ENCODE results near the gene FAAP100. TPM values are rescaled to one million over a fixed set of nuclear protein-coding genes. Genes with fewer than 3 reads are reported as not detected.

FAAP100 gene
- total and polyA plus RNA-seq, 2 experiments from 2014 or later, result 25.2 to 44.9 TPM

GRCh38 chr17:81582341-81582740 lies 30.2 kb upstream of the FAAP100 start:
- Histone ChIP-seq H3K9me3 (ENCODE audit: low read depth) (no peaks in the 10 kb centered on the region), H2AFZ (no peak overlapping the region), H3K79me2 (ENCODE audit: insufficient read depth) (peaks cover 51% of the 10 kb centered on the region), H3K4me3 (no peak overlapping the region), H3F3A (ENCODE audit: insufficient read depth) (peaks cover 40% of the 10 kb centered on the region), H3K27me3 (replicated peaks; ENCODE audit: insufficient read depth) (no peaks in the 10 kb centered on the region), H3K9me2 (ENCODE audit: insufficient read depth) (no peaks in the 10 kb centered on the region), H3K36me3 (ENCODE audit: low read depth) (peaks cover 40% of the 10 kb centered on the region), H4K20me1 (ENCODE audit: insufficient read depth) (no peaks in the 10 kb centered on the region), H3K27ac (peak overlapping the region; percentile 77), H3K4me2 (ENCODE audit: unreplicated experiment) (peak overlapping the region; percentile 10), H3K4me1 (ENCODE audit: insufficient read depth) (peaks cover 44% of the 10 kb centered on the region), H3K9ac (peak overlapping the region; percentile 23; the same call in 1 of the 2 replicates)
- no peak for TF ChIP-seq EZH2phosphoT487 (IDR thresholded peaks at IDR 0.05; ENCODE audit: insufficient read depth, low read depth)
- 26 to 29% methylated on average over 5 of the region's 5 CpGs for WGBS, 2 experiments (ENCODE audit: low coverage in 1 of 2, low lambda C conversion rate in 2 of 2, missing lambda C conversion rate in 2 of 2)
- in situ Hi-C loops (cut with MboI), result no loop called here
- peak; percentile 88 for DNase-seq

GRCh38 chr17:81581758-81582157 lies 29.6 kb upstream of the FAAP100 start:
- Histone ChIP-seq H3K9me2 (ENCODE audit: insufficient read depth) (no peaks in the 10 kb centered on the region), H3K4me3 (no peak overlapping the region), H3K4me2 (ENCODE audit: unreplicated experiment) (no peak overlapping the region), H3K36me3 (ENCODE audit: low read depth) (peaks cover 34% of the 10 kb centered on the region), H3F3A (ENCODE audit: insufficient read depth) (peaks cover 46% of the 10 kb centered on the region), H3K27ac (peak overlapping the region; percentile 77), H3K79me2 (ENCODE audit: insufficient read depth) (peaks cover 46% of the 10 kb centered on the region), H4K20me1 (ENCODE audit: insufficient read depth) (no peaks in the 10 kb centered on the region), H3K9ac (no peak overlapping the region), H2AFZ (no peak overlapping the region), H3K4me1 (ENCODE audit: insufficient read depth) (peaks cover 50% of the 10 kb centered on the region), H3K9me3 (ENCODE audit: low read depth) (no peaks in the 10 kb centered on the region), H3K27me3 (replicated peaks; ENCODE audit: insufficient read depth) (no peaks in the 10 kb centered on the region)
- in situ Hi-C loops (cut with MboI), result no loop called here
- no peak for TF ChIP-seq EZH2 (IDR thresholded peaks at IDR 0.05; ENCODE audit: insufficient read depth, poor library complexity, severe bottlenecking)
- TF ChIP-seq EZH2phosphoT487 (IDR thresholded peaks at IDR 0.05; ENCODE audit: insufficient read depth, low read depth), result no peak
- no peak for DNase-seq
- 56 to 61% methylated on average over 8 of the region's 8 CpGs for WGBS, 2 experiments (ENCODE audit: low coverage in 1 of 2, low lambda C conversion rate in 2 of 2, missing lambda C conversion rate in 2 of 2)

- H3K36me3 ChIP-seq (ENCODE audit: low read depth), result peaks cover 30% of the 10 kb centered on the region
- no peaks in the 10 kb centered on the region for H4K20me1 ChIP-seq (ENCODE audit: insufficient read depth)
- peaks cover 51% of the 10 kb centered on the region for H3K79me2 ChIP-seq (ENCODE audit: insufficient read depth)
- 96 to 98% methylated on average over 6 of the region's 6 CpGs for WGBS, 2 experiments (ENCODE audit: low coverage in 1 of 2, low lambda C conversion rate in 2 of 2, missing lambda C conversion rate in 2 of 2)
- peaks cover 53% of the 10 kb centered on the region for H3F3A ChIP-seq (ENCODE audit: insufficient read depth)
- in situ Hi-C loops (cut with MboI), result no loop called here
- H3K9me2 ChIP-seq (ENCODE audit: insufficient read depth), result no peaks in the 10 kb centered on the region
- no peak overlapping the region for H2AFZ ChIP-seq
- H3K27me3 ChIP-seq (replicated peaks; ENCODE audit: insufficient read depth), result no peaks in the 10 kb centered on the region
- H3K9me3 ChIP-seq (ENCODE audit: low read depth), result no peaks in the 10 kb centered on the region
- TF ChIP-seq EZH2phosphoT487 (IDR thresholded peaks at IDR 0.05; ENCODE audit: insufficient read depth, low read depth), result no peak
- TF ChIP-seq EZH2 (IDR thresholded peaks at IDR 0.05; ENCODE audit: insufficient read depth, poor library complexity, severe bottlenecking), result no peak
- DNase-seq, result no peak
- peak overlapping the region; percentile 50 for H3K4me2 ChIP-seq (ENCODE audit: unreplicated experiment)
- H3K27ac ChIP-seq, result peak overlapping the region; percentile 59
- H3K4me3 ChIP-seq, result no peak overlapping the region
- H3K4me1 ChIP-seq (ENCODE audit: insufficient read depth), result peaks cover 60% of the 10 kb centered on the region
- no peak overlapping the region for H3K9ac ChIP-seq
Observed at GRCh38 chr17:81580481-81580880, 28.3 kb upstream of the FAAP100 start.

GRCh38 chr17:81579821-81580321 lies 27.7 kb upstream of the FAAP100 start:
- no peaks in the 10 kb centered on the region for H3K9me3 ChIP-seq (ENCODE audit: low read depth)
- H3K4me3 ChIP-seq, result no peak overlapping the region
- no peak overlapping the region for H2AFZ ChIP-seq
- peaks cover 57% of the 10 kb centered on the region for H3K79me2 ChIP-seq (ENCODE audit: insufficient read depth)
- no peaks in the 10 kb centered on the region for H3K27me3 ChIP-seq (replicated peaks; ENCODE audit: insufficient read depth)
- H4K20me1 ChIP-seq (ENCODE audit: insufficient read depth), result no peaks in the 10 kb centered on the region
- TF ChIP-seq EZH2phosphoT487 (IDR thresholded peaks at IDR 0.05; ENCODE audit: insufficient read depth, low read depth) (no peak), EZH2 (IDR thresholded peaks at IDR 0.05; ENCODE audit: insufficient read depth, poor library complexity, severe bottlenecking) (no peak)
- H3K4me1 ChIP-seq (ENCODE audit: insufficient read depth), result peaks cover 60% of the 10 kb centered on the region
- peak; percentile 94 for DNase-seq
- peaks cover 25% of the 10 kb centered on the region for H3K36me3 ChIP-seq (ENCODE audit: low read depth)
- in situ Hi-C loops (cut with MboI), result no loop called here
- peak overlapping the region; percentile 50 for H3K4me2 ChIP-seq (ENCODE audit: unreplicated experiment)
- peak overlapping the region; percentile 35 for H3K9ac ChIP-seq
- WGBS, 2 experiments (ENCODE audit: low coverage in 1 of 2, low lambda C conversion rate in 2 of 2, missing lambda C conversion rate in 2 of 2), result 57 to 60% methylated on average over 10 of the region's 10 CpGs
- H3K27ac ChIP-seq, result peak overlapping the region; percentile 59
- no peaks in the 10 kb centered on the region for H3K9me2 ChIP-seq (ENCODE audit: insufficient read depth)
- H3F3A ChIP-seq (ENCODE audit: insufficient read depth), result peaks cover 53% of the 10 kb centered on the region

GRCh38 chr17:81579298-81579697 lies 27.1 kb upstream of the FAAP100 start:
- H3F3A ChIP-seq (ENCODE audit: insufficient read depth), result peaks cover 50% of the 10 kb centered on the region
- peak overlapping the region; percentile 35 for H3K9ac ChIP-seq
- TF ChIP-seq EZH2 (IDR thresholded peaks at IDR 0.05; ENCODE audit: insufficient read depth, poor library complexity, severe bottlenecking) (no peak), EZH2phosphoT487 (IDR thresholded peaks at IDR 0.05; ENCODE audit: insufficient read depth, low read depth) (no peak)
- no peaks in the 10 kb centered on the region for H3K9me3 ChIP-seq (ENCODE audit: low read depth)
- WGBS, 2 experiments (ENCODE audit: low coverage in 1 of 2, low lambda C conversion rate in 2 of 2, missing lambda C conversion rate in 2 of 2), result 88 to 94% methylated on average over 6 of the region's 6 CpGs
- no peak overlapping the region for H3K4me3 ChIP-seq
- peaks cover 63% of the 10 kb centered on the region for H3K79me2 ChIP-seq (ENCODE audit: insufficient read depth)
- DNase-seq, result no peak
- no peak overlapping the region for H2AFZ ChIP-seq
- in situ Hi-C loops (cut with MboI), result no loop called here
- H3K27me3 ChIP-seq (replicated peaks; ENCODE audit: insufficient read depth), result no peaks in the 10 kb centered on the region
- no peaks in the 10 kb centered on the region for H3K9me2 ChIP-seq (ENCODE audit: insufficient read depth)
- peaks cover 60% of the 10 kb centered on the region for H3K4me1 ChIP-seq (ENCODE audit: insufficient read depth)
- H3K4me2 ChIP-seq (ENCODE audit: unreplicated experiment), result peak overlapping the region; percentile 50
- no peaks in the 10 kb centered on the region for H4K20me1 ChIP-seq (ENCODE audit: insufficient read depth)
- H3K36me3 ChIP-seq (ENCODE audit: low read depth), result peaks cover 22% of the 10 kb centered on the region
- H3K27ac ChIP-seq, result peak overlapping the region; percentile 59

Data from GM23248 (cell line).